Mesenteric fat pad (tissue), 1 donor: ENCODE results near the gene SHB. TPM values are rescaled to one million over a fixed set of nuclear protein-coding genes. Genes with fewer than 3 reads are reported as not detected.

Experiments
- DNase-seq: peaks from one replicate; pipeline ENCODE4 v3.0.0-alpha.2; 2020; ENCODE audit warnings: low spot score
- total RNA-seq: library from RNA; stranded (reverse); fragmentation: NEBNext Ultra II Directional; extraction: Animal tissue kit (Norgen Biotek cat#: 25700); gene quantifications from one replicate; pipeline ENCODE4 v1.2.1, GENCODE V29; 2021
- donor health status: DM: yes; HTN: yes; CAD: no.

Gene SHB
- total RNA-seq, 1 donor from 2014 or later = 19.3 TPM

DNA sequence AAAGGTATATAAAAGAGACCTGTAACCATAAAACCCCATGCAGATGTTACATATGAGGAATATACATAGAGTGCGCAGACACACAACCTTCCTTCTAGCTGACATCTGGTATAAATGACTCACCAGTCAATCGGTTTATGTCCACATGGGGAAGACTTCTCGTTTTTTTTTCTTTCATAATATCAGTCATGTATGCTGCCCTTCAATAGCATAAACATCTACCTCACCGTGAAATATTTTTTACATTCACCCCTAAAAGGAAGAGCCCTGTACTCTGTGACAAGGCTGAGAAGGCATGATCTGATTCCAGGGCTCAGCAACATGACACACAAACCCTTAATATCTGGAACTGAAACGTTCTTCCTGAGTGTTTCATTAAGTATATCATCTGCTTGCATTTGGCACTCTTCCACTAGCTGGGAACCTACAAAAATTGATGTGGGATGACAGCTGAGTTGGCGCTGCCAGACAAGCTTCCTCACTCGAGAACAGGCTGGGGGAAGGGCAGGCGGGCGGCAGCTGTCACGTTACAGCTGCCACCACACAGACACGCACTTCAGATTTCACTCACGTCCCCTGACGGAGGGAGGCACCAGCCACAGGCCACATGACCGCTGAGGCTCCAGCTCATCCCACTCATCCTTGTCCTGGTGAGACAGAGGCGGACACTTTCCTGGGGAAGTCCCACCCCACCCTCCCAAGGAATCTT lies 74.2 kb downstream of the SHB start:
- DNase-seq = no peak

DNA sequence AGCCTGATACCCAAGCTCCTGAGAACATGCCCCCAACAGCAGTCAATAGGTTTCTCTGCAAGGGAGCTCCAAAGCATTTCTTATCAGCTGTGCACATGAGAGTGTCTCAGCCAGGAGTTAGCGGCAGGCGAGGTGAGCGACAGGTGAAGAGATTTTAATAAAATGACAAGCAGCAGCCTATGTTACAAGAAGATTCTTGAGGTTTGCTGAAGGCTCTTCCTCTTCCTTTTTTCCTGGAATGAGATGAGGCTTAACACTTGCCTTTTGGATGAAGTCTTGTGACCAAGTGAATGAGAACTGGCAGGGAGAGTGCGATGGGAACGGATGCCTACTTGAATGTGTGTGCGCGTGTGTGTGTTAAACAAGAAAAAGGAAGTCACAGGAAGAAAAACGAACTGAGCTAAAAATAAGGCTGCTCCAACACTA lies 76.1 kb downstream of the SHB start:
- DNase-seq = no peak

DNA sequence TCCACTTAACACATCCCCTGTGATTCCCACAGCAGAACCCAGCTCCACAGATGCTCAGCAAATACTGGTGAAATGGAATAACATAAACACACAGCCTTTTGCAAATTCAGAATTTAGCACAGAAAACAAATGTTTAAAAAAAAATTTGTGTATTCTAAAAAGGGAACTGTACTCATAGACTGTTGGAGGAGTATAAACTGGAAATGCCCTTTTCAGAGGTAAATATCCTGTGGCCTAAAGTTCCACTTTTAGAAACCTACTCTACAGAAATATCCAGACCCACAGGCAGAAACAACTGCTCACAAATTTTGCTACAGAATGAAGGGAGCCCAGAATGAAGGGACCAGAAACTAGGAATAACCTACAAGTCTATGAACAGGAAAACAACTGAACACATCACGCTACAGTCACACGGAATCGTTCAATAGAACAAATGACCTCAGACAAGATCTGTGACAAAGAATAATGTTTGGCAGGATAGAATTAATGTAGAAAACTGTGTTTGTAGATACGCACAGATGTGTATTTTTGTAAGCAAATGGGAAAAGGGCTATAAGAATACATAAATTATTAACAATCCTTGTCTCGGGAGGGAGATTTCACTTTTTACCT lies 78.5 kb downstream of the SHB start:
- no peak for DNase-seq

DNA sequence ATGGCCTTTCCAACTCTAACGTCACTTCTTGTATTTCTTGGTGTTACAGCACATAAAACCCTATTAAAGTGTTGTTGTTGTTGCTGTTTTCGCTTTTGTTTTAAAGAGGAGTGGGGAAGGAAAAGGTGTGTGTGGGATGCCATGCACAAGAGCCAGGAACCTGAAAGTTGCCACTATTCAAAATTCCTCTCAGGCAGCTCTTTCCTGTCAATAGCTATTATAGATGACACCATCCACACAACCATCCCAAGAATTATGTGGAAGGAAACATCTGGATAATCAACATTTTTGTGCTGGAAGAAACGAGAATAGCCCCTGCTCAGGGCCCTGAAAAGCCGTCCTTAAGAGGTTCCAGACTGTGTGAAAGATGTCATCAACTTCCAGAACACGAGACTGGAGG lies 79.3 kb downstream of the SHB start:
- DNase-seq = no peak

DNA sequence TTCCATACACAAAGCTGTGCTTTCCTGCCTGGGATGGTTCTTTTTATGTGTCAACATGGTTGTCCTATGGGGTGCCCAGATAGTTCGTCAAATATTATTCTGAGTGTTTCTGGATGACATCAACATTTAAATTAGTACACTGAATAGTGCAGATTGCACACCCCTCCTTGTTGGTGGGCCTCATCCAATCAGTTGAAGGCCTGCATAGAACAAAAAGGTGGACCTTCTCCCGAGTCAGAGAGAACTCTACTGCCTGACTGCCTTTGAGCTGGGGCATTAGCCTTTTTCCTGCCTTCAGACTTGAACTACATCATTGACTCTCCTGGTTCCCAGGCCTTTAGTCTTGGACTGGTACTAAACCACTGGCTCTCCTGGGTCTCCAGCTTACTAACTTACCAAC lies 80.4 kb downstream of the SHB start:
- no peak for DNase-seq

DNA sequence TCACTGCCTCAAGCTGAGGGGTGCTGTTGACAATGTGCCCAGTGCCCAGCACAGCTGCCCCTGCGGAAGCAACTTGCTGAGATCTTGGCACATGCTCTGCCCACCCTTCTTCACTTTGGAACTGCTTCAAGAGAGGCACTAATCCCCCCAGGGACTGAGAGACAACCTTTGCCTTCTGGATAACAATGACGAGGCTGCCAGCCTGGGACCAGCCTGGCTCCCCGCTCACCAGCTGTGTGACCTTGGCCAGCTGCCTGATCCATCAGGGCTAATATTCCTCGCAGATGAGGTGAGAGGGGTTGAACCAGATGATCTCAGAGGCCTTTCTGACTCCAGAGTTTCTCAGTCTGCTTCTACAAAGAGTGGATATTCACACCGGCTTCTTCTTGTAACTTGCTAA lies 81.0 kb downstream of the SHB start:
- no peak for DNase-seq

DNA sequence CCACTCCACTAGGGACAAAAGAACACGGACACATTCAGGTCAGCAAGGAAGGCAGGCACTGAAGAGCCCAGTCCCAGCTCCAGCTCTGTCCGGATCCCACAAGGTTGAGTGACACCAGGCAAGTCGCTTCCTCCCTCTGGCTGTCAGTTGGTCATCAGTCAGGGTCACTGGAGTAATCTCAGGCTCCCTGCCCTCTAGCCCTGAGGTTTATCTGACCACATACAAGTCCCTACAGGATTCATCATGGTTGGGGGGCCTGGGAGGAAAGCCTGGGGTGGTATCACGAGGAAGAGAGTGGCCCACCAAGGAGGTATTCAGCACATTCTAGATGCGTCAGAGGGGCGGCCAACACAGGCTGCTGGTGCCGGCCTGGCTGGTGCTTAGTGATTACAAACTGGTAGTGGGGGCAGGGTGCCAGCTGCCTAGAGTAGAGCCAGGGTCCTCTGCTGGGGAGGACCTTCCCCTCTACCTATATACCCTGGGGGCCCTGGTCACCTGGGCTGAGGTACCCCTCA lies 81.5 kb downstream of the SHB start:
- no peak for DNase-seq

DNA sequence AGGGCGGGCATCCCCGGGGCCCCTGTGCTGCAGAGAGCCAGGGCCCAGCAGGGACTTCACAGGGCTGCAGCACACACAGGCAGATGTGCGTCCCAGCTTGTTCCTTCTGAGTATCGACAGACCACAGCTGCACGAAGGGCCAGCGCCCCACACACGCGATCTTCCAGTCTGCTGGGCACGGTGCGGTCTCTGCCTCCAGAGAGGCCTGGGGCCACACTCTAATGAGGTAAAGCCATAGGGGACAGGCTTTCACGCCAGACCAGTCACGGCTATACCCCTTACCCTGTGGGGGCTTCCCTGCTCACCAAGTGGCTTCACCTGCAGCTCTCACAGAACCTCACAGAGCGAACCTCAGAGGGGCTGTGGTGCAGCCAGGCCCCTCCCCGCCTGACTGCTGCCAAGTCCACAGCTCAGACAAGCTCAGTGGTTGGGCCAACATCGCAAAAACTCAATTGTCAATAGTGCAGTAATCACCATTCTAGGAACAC lies 82.2 kb downstream of the SHB start:
- DNase-seq = no peak

DNA sequence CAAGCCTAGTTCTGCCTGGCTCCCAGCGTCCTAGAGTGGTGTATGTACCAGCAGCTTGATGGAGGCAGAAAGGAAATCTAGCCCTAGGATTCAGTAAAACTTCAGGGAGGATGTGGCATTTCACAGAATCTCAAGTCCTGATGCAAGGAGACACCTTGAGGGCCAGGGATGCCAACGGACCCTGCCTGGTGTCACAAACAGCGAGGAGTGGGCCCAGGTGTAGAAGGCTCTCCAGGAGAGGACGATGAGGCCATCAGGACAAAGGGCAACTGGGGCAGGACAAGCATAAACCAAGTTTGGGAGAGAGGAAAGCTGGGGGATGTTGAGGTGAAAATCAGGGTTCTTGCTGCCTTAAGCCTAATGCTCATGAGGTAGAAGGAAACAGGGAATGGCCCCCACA lies 83.0 kb downstream of the SHB start:
- no peak for DNase-seq

DNA sequence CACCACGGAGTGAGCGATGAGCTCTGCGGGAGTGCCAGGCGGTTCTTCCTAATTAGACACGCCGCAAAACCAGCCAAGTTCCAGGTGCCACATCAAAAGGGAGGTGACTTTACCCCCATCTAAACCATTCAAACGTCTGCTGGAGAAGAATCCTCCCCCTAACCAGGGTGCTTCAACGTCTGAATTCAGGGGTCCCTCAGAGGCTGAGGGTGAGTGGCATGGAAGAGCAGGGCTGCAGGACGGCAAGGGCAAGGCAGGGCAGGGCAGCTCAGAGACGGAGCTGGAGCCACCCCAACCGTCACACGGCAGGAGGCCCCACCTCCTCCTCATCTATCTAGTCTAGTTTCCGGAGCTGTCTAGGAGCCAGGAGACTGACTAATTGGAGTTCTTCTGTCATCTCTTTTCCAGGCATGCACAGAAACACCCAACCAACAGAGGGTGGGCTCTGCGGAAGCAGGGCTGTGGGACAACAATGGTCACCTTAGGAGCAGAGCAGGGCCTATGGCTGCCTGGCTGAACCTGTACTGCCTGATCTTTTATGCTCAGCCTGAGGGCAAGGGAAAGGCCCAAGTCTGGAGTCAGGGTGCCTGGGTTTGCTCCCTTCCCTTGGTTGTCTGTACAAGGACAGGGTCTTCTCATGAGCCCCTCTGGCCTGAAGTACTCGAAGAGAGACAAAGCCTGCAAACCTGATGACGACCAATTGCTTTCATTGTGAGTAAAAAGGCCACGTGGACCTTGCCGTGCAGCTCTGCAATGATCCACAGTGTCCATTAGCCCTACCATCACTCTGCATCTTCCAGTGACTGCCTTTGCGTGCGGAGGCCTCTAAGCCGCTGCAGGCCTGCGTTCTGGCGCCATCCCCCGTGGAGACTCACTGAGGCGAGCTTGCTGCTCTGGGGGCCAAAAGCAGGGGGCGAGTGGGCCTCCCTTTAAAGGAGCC lies 84.1 kb downstream of the SHB start:
- DNase-seq = no peak

DNA sequence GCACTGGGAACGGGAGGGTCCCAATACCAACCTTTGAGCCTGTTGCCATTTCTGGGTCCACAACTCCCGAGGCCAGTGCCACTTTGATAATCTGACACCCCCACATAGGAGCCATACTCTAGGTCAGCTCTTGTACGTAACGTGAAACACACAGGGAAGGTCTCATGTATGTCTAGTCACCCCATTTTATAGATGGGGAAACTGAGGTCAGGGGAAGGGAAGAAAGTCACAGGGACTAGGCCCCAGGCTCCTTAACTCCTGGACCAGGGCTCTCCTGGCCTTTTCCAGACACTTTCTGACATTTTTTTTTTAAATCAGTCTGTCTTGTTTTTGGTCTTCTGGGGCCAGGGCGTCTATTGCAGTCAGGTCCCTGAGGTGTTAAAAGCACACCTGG lies 84.8 kb downstream of the SHB start:
- DNase-seq = no peak

DNA sequence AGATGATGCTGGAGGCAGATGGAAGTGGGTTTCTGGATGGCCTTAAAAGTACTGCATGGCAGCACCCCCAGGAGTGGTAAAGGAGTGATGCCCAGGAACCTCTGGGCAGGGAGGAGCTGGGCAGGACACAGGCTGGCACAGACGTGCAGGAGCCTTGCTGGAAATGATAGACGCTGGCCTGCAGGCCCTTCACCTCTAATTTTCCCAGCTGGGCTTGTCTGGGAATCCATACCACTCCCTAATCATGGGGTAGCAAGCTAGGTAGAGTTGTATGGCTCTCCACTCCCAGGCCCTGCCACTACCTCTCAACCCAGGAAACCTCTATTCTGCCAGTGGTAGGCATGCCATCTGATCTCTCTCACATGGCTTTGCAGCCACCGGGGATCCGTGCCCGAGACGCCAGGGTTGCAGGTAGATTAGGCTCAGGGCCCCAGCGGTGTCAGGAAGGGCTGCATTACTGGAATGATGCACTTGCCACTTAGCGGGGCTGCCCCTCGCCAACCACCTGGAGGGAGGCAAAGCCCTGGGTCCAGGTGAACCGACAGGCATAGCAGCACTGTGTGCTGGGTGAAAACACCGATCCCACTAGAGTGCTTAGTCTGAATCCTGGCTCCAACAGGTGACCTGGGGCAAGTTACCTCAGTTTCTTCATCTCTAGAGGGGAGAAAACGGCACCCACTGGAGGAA lies 85.5 kb downstream of the SHB start:
- no peak for DNase-seq

DNA sequence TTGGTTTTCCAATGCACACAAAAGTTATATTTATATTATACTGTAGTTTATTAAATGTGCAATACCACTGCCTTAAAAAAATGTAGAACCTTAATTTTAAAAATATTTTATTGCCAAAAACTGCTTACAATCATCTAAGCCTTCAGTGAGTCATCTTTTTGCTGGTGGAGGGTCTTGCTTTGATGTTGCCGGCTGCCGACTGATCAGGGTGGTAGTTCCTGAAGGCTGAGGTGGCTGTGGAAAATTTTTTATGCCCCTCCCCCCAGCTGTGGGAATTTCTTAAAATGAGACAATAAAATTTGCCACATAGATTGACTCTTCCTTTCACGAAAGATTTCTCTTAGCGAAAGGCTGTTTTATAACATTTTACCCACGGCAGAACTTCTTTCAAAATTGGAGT lies 89.2 kb downstream of the SHB start:
- DNase-seq = no peak

DNA sequence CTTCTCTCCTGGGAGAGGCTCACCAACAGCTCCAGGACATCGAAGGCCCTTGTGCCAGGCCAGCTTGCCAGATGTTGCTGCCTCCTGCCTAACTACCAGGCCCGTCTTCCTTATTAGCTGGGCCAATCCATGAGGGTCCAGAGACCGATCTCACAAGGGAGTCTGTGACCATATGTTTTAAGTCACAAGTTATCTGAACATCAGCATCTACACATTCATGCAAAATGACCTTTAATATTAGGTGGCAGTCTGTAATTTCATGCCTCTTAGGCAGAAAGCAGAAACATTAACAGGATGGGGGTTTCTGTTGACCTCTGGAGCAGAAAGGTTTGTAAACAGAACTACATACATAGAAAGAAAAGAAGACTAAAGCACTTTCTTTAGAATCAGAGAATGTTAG lies 90.0 kb downstream of the SHB start:
- DNase-seq = no peak

DNA sequence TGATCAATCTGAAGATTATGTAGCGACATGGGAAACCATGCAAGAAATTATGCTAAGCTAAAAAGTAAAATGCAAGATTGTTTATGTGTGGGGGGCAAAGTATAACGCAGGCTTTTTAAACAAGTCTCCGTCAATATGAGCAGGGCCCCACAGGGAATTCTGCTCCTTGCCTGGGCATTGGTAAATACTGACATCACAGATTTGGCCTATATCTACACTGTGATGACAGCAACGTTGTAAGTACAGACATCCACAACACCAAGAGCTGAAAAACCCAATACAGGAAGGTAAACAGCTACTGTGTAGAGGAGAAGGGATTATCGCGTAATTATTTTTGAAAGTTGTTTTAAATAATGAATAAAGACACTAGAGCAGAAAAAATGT lies 90.6 kb downstream of the SHB start:
- DNase-seq = no peak

DNA sequence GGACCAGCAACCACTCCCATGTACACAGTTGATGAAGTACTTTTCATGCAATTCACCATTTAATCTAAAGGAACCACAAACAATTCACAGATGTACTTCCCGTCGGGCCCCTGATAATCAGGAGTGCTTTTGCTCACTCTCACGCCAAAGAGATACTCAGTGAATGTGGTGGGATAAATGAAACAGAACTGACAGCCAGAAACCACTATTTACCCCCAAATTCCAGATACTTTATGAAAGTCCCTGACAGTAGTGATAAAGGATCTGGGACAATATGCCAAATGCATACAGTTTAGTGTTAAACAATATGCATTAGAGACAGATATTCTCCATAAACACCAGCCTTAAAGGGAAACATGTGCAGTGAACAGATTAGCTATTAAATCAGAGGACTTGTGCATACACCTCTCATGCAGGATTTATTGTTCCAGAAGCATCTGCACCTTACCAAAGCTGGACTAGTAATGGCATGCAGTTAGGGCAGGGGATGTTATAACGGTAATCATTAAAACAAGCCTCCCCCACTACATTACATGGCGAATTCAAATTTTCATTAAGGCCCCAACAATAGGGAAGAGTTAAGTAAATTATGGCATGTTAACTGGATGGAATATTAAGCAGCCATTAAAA lies 91.1 kb downstream of the SHB start:
- no peak for DNase-seq

DNA sequence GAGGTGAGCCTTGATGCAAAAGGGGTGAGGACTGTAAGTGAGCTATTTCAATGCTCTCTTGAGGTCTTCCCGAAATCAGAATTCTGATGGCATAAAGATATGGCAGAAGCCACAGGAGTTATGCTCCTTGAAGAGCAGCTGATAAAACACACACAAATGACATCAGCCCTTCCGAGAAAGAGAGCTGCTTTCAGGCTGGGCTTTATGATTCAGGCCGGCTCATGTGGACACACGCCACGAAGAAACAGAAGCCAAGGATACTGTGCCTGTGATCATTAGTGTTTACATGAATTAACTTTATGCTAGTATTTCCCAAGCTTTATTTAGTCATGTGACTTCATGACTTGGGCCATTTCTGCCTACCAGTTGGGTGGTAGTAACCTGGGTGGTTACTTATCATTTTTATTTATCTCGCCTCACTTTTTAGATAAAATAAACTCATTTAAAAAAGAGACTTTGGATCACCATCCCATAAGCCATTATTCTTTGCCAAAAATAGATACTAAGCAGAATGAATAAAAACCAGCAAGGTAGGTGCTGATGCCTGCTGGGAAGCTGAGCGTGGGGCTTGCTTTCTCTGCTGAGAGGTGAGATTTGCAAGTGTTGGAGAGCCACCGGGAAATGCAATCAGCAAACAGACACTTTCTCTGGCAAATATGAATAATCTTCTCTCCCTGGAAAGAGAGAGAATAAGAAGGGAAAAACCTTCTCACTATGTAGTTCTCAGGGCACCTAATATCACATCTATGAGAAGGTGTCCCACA lies 92.1 kb downstream of the SHB start:
- no peak for DNase-seq

DNA sequence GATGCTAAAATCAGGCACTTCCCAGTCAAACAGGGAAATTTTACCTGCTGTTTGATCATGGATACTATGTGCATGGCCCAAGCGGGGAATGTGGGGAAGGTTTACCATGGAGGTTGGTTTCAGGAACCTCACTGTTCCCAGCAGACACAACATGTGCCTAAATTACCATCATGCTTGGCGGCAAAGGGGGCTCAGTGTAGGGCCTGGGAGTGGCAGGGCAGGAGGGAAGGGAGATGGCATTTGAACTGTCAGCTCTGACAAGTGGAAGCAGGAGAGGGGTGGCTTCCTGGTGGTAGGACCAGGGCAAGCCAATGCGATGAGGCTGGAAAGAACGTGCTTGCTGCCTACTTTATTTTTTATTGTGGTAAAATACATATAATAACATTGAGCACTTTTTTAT lies 93.4 kb downstream of the SHB start:
- no peak for DNase-seq

DNA sequence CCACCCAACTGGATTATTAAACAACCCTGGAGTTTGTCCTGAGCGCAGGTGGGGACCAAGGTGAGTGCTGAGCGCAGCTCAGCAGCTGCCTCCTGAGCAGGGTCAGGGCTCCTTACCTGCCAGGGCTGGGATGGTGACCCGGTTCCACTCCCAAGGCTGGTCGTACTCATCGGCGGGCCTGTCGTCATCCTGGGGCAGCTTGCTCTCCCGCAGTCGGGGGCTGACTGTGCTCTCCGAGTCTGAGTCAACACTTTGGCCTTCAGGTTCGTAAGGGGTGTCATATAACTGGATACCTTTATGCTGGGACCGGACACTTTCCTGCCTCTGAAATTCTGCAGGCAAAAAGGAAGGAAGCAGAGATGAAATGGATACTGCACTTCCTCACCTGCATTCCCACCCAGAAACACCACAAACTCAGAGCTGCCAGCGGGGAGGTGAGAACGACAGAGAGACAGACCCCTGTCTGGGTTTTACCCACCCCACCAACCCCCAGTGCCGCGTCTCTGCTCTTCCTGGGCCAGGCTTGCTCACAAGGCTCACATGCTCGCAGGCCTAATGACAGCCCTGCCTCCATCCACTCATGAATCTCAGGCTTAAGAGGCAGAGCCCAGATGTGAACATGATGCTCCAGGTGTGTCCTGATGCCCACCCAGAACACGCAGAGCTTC lies 94.4 kb downstream of the SHB start:
- no peak for DNase-seq
